Smooth muscle cell (in vitro differentiated cells): ENCODE results near the gene MAPK9. TPM values are rescaled to one million over a fixed set of nuclear protein-coding genes. Genes with fewer than 3 reads are reported as not detected.

Source experiments
- DNase-seq: peaks from one replicate; lab custom pipeline; 2025; ENCODE audit not compliant: unreplicated experiment; lab: John Stamatoyannopoulos, UW
- H2AFZ ChIP-seq: fragments of 200-600 bp; sonication (generic); 2 replicates; pipeline ENCODE4 v1.6.0; 2016; ENCODE audit warnings: antibody characterized with exemption, low read depth, mild to moderate bottlenecking
- H3F3A ChIP-seq: fragments of 200-600 bp; sonication (generic); 2 replicates; pipeline ENCODE4 v1.6.0; 2017; ENCODE audit warnings: antibody characterized with exemption, low read depth
- H3K27ac ChIP-seq: fragments of 200-600 bp; sonication (generic); 2 replicates; pipeline ENCODE4 v1.5.1; 2016; ENCODE audit warnings: low read depth, mild to moderate bottlenecking
- H3K27me3 ChIP-seq: fragments of 200-600 bp; sonication (generic); 2 replicates; pipeline ENCODE4 v1.6.1; 2016; ENCODE audit warnings: low read depth, mild to moderate bottlenecking
- H3K36me3 ChIP-seq: fragments of 200-600 bp; sonication (generic); 2 replicates; pipeline ENCODE4 v1.5.1; 2016; ENCODE audit warnings: low read depth
- H3K4me1 ChIP-seq: fragments of 200-600 bp; sonication (generic); 2 replicates; pipeline ENCODE4 v1.5.1; 2016; ENCODE audit warnings: low read depth
- H3K4me2 ChIP-seq: fragments of 200-600 bp; sonication (generic); 2 replicates; pipeline ENCODE4 v1.6.0; 2016; ENCODE audit warnings: mild to moderate bottlenecking
- H3K4me3 ChIP-seq: fragments of 200-600 bp; sonication (generic); 2 replicates; pipeline ENCODE4 v1.5.1; 2016; ENCODE audit warnings: mild to moderate bottlenecking
- H3K79me2 ChIP-seq: fragments of 200-600 bp; sonication (generic); 2 replicates; pipeline ENCODE4 v1.6.0; 2016; ENCODE audit warnings: low read depth, mild to moderate bottlenecking
- H3K9ac ChIP-seq: fragments of 200-600 bp; sonication (generic); 2 replicates; pipeline ENCODE4 v1.6.0; 2016; ENCODE audit warnings: low read depth
- H3K9me3 ChIP-seq: fragments of 200-600 bp; sonication (generic); replicated peaks from 2 replicates; pipeline ENCODE4 v1.5.1; 2016; ENCODE audit warnings: low read depth
- H4K20me1 ChIP-seq: fragments of 200-600 bp; sonication (generic); 2 replicates; pipeline ENCODE4 v1.6.0; 2016; ENCODE audit warnings: low read depth
- WGBS: methylation state at CpG from one replicate; pipeline ENCODE4 v1.1.7; 2016; ENCODE audit warnings: low lambda C conversion rate; 5-methylcytosine and 5-hydroxymethylcytosine counted together
- polyA plus RNA-seq: library from polyadenylated mRNA; unstranded; fragments of >200 nt; fragmentation: Nextera tagmentation; extraction: Ambion mirVana; gene quantifications from 2 replicates; pipeline ENCODE4 v1.2.1, GENCODE V29; 2016
- total RNA-seq: library from RNA; depleted of rRNA; stranded (reverse); fragments of >200 nt; gene quantifications from 2 replicates; pipeline ENCODE4 v1.2.3, GENCODE V29; 2014
- TF ChIP-seq, protein P1 (sequence below): fragments of 200-600 bp; sonication (generic); IDR thresholded peaks from 2 replicates; pipeline ENCODE4 v1.5.1; 2017; ENCODE audit warnings: borderline replicate concordance, mild to moderate bottlenecking, antibody characterized with exemption; ENCODE audit not compliant: insufficient read depth, poor library complexity, severe bottlenecking

Gene MAPK9
- total and polyA plus RNA-seq, 2 experiments from 2014 or later, result 34.8 to 40.9 TPM

DNA sequence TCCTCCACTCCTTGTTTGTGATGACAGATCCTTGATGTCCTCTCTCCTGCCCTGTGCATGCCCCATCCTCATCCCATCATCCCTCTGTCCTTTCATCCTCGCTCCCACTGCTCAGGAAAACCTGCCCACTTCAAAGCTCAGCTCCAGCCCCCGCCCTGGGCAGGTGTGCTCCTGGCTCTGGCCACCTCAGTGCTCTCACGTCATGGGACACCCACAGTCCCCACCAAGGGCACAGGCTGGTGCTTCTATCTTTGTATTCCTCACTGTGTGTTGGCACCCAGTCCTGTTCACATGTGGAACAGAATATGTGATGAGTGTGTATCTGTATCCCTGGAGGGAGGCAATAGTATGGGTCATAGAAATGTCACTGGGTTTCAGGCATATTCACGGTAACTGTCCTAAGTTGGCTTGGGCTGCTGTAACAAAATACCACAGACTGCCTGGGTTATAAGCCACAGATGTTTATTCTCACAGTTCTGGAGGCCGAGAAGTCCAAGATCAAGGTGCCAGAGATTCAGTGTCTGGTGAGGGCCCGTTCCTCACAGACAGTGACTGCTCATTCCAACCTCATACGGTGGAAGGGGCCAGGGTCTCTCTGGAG is 47.8 kb upstream of the MAPK9 start:
- H3K36me3 ChIP-seq, result no peaks in the 10 kb centered on the region
- no peak overlapping the region for H2AFZ ChIP-seq
- peak overlapping the region; percentile 53 for H3K27ac ChIP-seq
- peak overlapping the region; percentile 26 for H3K4me2 ChIP-seq
- H3K4me3 ChIP-seq, result no peak overlapping the region
- peaks cover 65% of the 10 kb centered on the region for H4K20me1 ChIP-seq
- peaks cover 70% of the 10 kb centered on the region for H3K79me2 ChIP-seq
- H3K9ac ChIP-seq, result no peak overlapping the region
- WGBS, result 48% methylated on average over 7 of the region's 7 CpGs
- peaks cover 43% of the 10 kb centered on the region for H3F3A ChIP-seq
- H3K9me3 ChIP-seq, result no peaks in the 10 kb centered on the region
- TF ChIP-seq, protein P1, sequence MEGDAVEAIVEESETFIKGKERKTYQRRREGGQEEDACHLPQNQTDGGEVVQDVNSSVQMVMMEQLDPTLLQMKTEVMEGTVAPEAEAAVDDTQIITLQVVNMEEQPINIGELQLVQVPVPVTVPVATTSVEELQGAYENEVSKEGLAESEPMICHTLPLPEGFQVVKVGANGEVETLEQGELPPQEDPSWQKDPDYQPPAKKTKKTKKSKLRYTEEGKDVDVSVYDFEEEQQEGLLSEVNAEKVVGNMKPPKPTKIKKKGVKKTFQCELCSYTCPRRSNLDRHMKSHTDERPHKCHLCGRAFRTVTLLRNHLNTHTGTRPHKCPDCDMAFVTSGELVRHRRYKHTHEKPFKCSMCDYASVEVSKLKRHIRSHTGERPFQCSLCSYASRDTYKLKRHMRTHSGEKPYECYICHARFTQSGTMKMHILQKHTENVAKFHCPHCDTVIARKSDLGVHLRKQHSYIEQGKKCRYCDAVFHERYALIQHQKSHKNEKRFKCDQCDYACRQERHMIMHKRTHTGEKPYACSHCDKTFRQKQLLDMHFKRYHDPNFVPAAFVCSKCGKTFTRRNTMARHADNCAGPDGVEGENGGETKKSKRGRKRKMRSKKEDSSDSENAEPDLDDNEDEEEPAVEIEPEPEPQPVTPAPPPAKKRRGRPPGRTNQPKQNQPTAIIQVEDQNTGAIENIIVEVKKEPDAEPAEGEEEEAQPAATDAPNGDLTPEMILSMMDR, result no peak
- peaks cover 26% of the 10 kb centered on the region for H3K4me1 ChIP-seq
- H3K27me3 ChIP-seq, result no peaks in the 10 kb centered on the region
- no peak for DNase-seq

DNA sequence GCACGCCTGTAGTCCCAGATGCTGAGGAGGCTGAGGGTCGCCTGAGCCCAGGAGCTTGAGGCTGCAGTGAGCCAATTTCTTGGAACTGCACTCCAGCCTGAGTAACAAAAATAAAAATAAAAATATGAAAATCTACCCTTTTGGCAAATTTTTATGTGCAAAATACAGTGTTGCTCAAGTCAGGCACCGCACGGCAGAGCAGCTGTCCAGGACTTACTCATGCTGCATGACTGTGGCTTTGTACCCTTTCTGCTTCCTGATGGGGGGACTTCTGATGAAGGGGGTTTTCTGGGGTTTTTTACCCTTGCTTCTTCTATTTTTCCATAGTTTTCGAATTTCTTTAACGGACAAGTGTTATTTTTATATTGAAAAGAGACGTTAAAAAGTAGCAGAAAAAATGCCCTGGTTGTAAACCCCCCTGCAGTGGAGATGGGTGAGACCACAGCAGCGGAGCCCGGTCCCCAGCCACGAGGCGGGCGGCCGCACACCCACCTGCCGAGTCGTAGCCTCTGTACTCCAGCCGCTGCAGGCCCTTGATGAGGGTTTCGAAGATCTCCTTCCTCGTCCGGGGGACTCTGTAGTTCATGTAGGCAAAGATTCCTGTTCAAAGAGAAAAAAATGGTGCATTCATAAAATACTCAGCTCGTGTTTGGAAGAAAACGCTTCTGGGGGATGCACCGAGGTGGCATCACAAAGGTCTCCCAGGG is 46.3 kb upstream of the MAPK9 start:
- no peak overlapping the region for H3K9ac ChIP-seq
- no peak overlapping the region for H3K4me3 ChIP-seq
- H3K27ac ChIP-seq, result peak overlapping the region; percentile 31
- TF ChIP-seq, protein P1, result no peak
- no peak overlapping the region for H3K4me2 ChIP-seq
- H4K20me1 ChIP-seq, result peaks cover 50% of the 10 kb centered on the region
- H2AFZ ChIP-seq, result no peak overlapping the region
- peaks cover 12% of the 10 kb centered on the region for H3K4me1 ChIP-seq
- no peaks in the 10 kb centered on the region for H3K9me3 ChIP-seq
- DNase-seq, result no peak
- H3K79me2 ChIP-seq, result peaks cover 56% of the 10 kb centered on the region
- H3K36me3 ChIP-seq, result no peaks in the 10 kb centered on the region
- 92% methylated on average over 22 of the region's 22 CpGs for WGBS
- H3K27me3 ChIP-seq, result no peaks in the 10 kb centered on the region
- peaks cover 47% of the 10 kb centered on the region for H3F3A ChIP-seq

DNA sequence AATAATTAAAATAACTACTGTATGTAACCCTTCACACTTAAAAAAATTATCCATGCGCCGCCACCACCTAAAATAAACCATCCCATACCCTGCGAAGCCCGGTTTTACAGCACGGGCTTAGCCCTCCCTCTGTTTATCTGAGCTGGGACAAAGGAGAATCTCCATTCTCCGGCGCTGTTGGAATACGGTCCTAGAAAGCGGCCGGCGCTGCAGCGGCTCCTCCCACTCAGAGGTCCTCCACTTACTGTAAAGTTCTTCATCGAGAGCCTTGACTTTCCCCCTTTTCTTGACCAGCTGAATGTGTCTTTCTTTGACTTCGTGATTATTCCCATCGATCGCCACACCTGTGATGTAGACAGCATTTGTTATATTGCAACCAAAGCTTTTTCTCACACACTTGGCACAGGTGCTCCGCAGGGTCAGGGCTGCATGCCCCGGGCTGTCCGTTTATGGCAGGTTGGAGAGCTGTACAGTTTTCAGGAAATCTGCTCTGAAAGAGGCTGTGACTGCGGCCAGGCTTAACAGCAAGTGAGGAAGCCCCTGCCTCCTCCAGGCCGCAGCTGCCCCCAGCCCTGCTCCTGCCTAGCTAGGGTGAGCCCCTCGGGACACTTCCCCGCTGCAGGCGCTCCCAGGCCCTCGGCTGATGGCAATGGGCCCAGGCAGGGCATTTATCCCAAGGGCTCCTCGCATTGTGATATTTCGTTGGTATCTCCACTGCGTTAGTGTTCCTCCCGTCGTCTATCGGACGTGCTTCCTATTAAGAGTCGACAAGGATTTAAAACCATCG is 44.5 kb upstream of the MAPK9 start:
- Histone ChIP-seq H3K4me1 (peaks cover 16% of the 10 kb centered on the region), H2AFZ (no peak overlapping the region), H3K79me2 (peaks cover 39% of the 10 kb centered on the region), H4K20me1 (peaks cover 33% of the 10 kb centered on the region), H3K9me3 (no peaks in the 10 kb centered on the region), H3F3A (peaks cover 53% of the 10 kb centered on the region), H3K9ac (no peak overlapping the region), H3K36me3 (no peaks in the 10 kb centered on the region), H3K4me2 (no peak overlapping the region), H3K27ac (peak overlapping the region; percentile 89), H3K27me3 (no peaks in the 10 kb centered on the region), H3K4me3 (no peak overlapping the region)
- TF ChIP-seq, protein P1, result no peak
- 91% methylated on average over 34 of the region's 34 CpGs for WGBS
- DNase-seq, result no peak
